WTC11 (cell line): ENCODE measurements around the gene PNPLA8. TPM values are rescaled to one million over a fixed set of nuclear protein-coding genes. Genes with fewer than 3 reads are reported as not detected.

Experiments used
- ATAC-seq: fragments of 200-7000 bp; cut with Tn5 transposase; 2 replicates; pipeline ENCODE4 v1.10.0; 2021; ENCODE audit warnings: mild to moderate bottlenecking, moderate library complexity
- CTCF ChIA-PET: fragments of 300-600 bp; sonication (Branson Sonifier 250); formaldehyde crosslinking; loops from one replicate; lab custom pipeline; 2021; ENCODE audit warnings: antibody characterized with exemption; lab: Charles Lee
- POLR2A ChIA-PET: fragments of 350-600 bp; sonication (Branson Sonifier 250); formaldehyde crosslinking; loops from one replicate; lab custom pipeline; 2021; ENCODE audit warnings: antibody characterized with exemption; lab: Charles Lee
- DNase-seq: peaks from one replicate; pipeline ENCODE4 v3.0.0; 2021; ENCODE audit warnings: low spot score
- H3K27ac Mint-ChIP-seq: 2 replicates; pipeline ENCODE4 v1.8.0; 2021; ENCODE audit warnings: mixed read lengths
- H3K27me3 Mint-ChIP-seq: 2 replicates; pipeline ENCODE4 v1.8.0; 2021; ENCODE audit warnings: low read depth, mild to moderate bottlenecking, moderate library complexity, mixed read lengths
- H3K36me3 Mint-ChIP-seq: 2 replicates; pipeline ENCODE4 v1.8.0; 2021; ENCODE audit warnings: mixed read lengths
- H3K4me1 Mint-ChIP-seq: 2 replicates; pipeline ENCODE4 v1.8.0; 2022; ENCODE audit warnings: mixed read lengths
- H3K4me3 Mint-ChIP-seq: 2 replicates; pipeline ENCODE4 v1.8.0; 2021; ENCODE audit warnings: mild to moderate bottlenecking, moderate library complexity, mixed read lengths
- H3K9me3 Mint-ChIP-seq: 2 replicates; pipeline ENCODE4 v1.8.0; 2021; ENCODE audit warnings: mixed read lengths
- AFF4 ChIP-seq: sonication (generic); formaldehyde crosslinking; IDR thresholded peaks from 2 replicates; pipeline ENCODE4 v1.8.1; 2023; ENCODE audit warnings: mild to moderate bottlenecking, missing genetic modification reagents, borderline replicate concordance
- ATF3 ChIP-seq: sonication (generic); formaldehyde crosslinking; conservative IDR thresholded peaks from 2 replicates; pipeline ENCODE4 v1.8.1; 2022; ENCODE audit warnings: mild to moderate bottlenecking, missing genetic modification reagents
- ATF6 ChIP-seq: sonication (generic); formaldehyde crosslinking; IDR thresholded peaks from 2 replicates; pipeline ENCODE4 v1.8.1; 2023; ENCODE audit warnings: mild to moderate bottlenecking, missing genetic modification reagents
- CREM ChIP-seq: sonication (generic); formaldehyde crosslinking; IDR thresholded peaks from 2 replicates; pipeline ENCODE4 v1.8.1; 2022; ENCODE audit warnings: mild to moderate bottlenecking, missing genetic modification reagents, moderate library complexity
- ELF4 ChIP-seq: sonication (generic); formaldehyde crosslinking; IDR thresholded peaks from 2 replicates; pipeline ENCODE4 v1.8.1; 2022; ENCODE audit warnings: low read depth, mild to moderate bottlenecking, moderate library complexity, missing genetic modification reagents
- GTF2I ChIP-seq: fragments of 250-450 bp; sonication (Bioruptor Pico); conservative IDR thresholded peaks from 2 replicates; pipeline ENCODE4 v1.4.0; 2021; ENCODE audit warnings: mild to moderate bottlenecking
- HMGA2 ChIP-seq: fragments of 250-450 bp; sonication (Bioruptor Pico); IDR thresholded peaks from 2 replicates; pipeline ENCODE4 v1.4.0; 2021; ENCODE audit warnings: mild to moderate bottlenecking, moderate library complexity
- JUN ChIP-seq: sonication (generic); formaldehyde crosslinking; IDR thresholded peaks from 2 replicates; pipeline ENCODE4 v1.8.0; 2023; ENCODE audit warnings: mild to moderate bottlenecking, missing genetic modification reagents
- MLX ChIP-seq: sonication (generic); formaldehyde crosslinking; IDR thresholded peaks from 2 replicates; pipeline ENCODE4 v1.8.1; 2023; ENCODE audit warnings: mild to moderate bottlenecking, missing genetic modification reagents, moderate library complexity
- MYBL2 ChIP-seq: sonication (generic); formaldehyde crosslinking; IDR thresholded peaks from 2 replicates; pipeline ENCODE4 v1.8.1; 2023; ENCODE audit warnings: mild to moderate bottlenecking, moderate library complexity, missing genetic modification reagents
- PREB ChIP-seq: sonication (generic); formaldehyde crosslinking; IDR thresholded peaks from 2 replicates; pipeline ENCODE4 v1.8.1; 2022; ENCODE audit warnings: mild to moderate bottlenecking, missing genetic modification reagents, moderate library complexity, borderline replicate concordance
- TP53 ChIP-seq: sonication (generic); formaldehyde crosslinking; IDR thresholded peaks from 2 replicates; pipeline ENCODE4 v1.8.1; 2023; ENCODE audit warnings: mild to moderate bottlenecking, missing genetic modification reagents
- ZBTB21 ChIP-seq: sonication (generic); formaldehyde crosslinking; IDR thresholded peaks from 2 replicates; pipeline ENCODE4 v1.8.1; 2023; ENCODE audit warnings: mild to moderate bottlenecking, missing genetic modification reagents, borderline replicate concordance
- ZBTB43 ChIP-seq: sonication (generic); formaldehyde crosslinking; IDR thresholded peaks from 2 replicates; pipeline ENCODE4 v1.8.1; 2023; ENCODE audit warnings: mild to moderate bottlenecking, missing genetic modification reagents
- ZMAT4 ChIP-seq: fragments of 250-450 bp; sonication (Bioruptor Pico); IDR thresholded peaks from 2 replicates; pipeline ENCODE4 v1.9.0; 2021; ENCODE audit warnings: mild to moderate bottlenecking
- ZNF232 ChIP-seq: sonication (generic); formaldehyde crosslinking; IDR thresholded peaks from 2 replicates; pipeline ENCODE4 v1.8.0; 2022; ENCODE audit warnings: mild to moderate bottlenecking, missing genetic modification reagents
- ZNF396 ChIP-seq: fragments of 250-450 bp; sonication (Bioruptor Pico); IDR thresholded peaks from 2 replicates; pipeline ENCODE4 v1.8.0; 2021; ENCODE audit warnings: mild to moderate bottlenecking, moderate library complexity, borderline replicate concordance
- ZNF425 ChIP-seq: fragments of 250-450 bp; sonication (Bioruptor Pico); conservative IDR thresholded peaks from 2 replicates; pipeline ENCODE4 v1.9.0; 2021; ENCODE audit warnings: mild to moderate bottlenecking
- total RNA-seq: library from RNA; stranded (reverse); gene quantifications from 3 replicates; pipeline ENCODE4 v1.2.3, GENCODE V29; 2021

PNPLA8 gene
- total RNA-seq, 1 experiment from 2014 or later: 12.4 TPM

GRCh38 chr7:108535257-108535656, 9.3 kb upstream of the PNPLA8 start (continued):
- no peak for TF ChIP-seq ATF6 (CRISPR knock-in tag)

- Mint-ChIP-seq H3K36me3 (no peaks in the 10 kb centered on the region), H3K27ac (no peak overlapping the region), H3K4me3 (no peak overlapping the region), H3K9me3 (no peaks in the 10 kb centered on the region; the same call in 1 of the 2 replicates), H3K4me1 (no peaks in the 10 kb centered on the region), H3K27me3 (no peaks in the 10 kb centered on the region; the same call in 1 of the 2 replicates)
- ChIA-PET CTCF (no interaction called here), POLR2A (no interaction called here)
- ATAC-seq: no peak
- DNase-seq: no peak
- TF ChIP-seq ZNF425 (CRISPR knock-in tag): no peak
- TF ChIP-seq ELF4: no peak
- no peak for TF ChIP-seq JUN (CRISPR knock-in tag)
- no peak for TF ChIP-seq ZNF232 (CRISPR knock-in tag)
- TF ChIP-seq ZBTB21 (CRISPR knock-in tag): no peak
- TF ChIP-seq MLX: no peak
- TF ChIP-seq TP53 (CRISPR knock-in tag): no peak
- no peak for TF ChIP-seq MYBL2
- TF ChIP-seq PREB (CRISPR knock-in tag): no peak
- TF ChIP-seq HMGA2 (CRISPR knock-in tag): no peak
- no peak for TF ChIP-seq ZNF396 (CRISPR knock-in tag)
- no peak for TF ChIP-seq GTF2I (CRISPR knock-in tag)
- TF ChIP-seq AFF4 (CRISPR knock-in tag): no peak
These were observed 7.8 kb upstream of the PNPLA8 start for GRCh38 chr7:108533712-108534111.

GRCh38 chr7:108529341-108529740, 3.4 kb upstream of the PNPLA8 start:
- POLR2A ChIA-PET: no interaction called here
- H3K36me3 Mint-ChIP-seq: no peaks in the 10 kb centered on the region
- H3K27me3 Mint-ChIP-seq: no peaks in the 10 kb centered on the region
- CTCF ChIA-PET: no interaction called here
- no peaks in the 10 kb centered on the region; the same call in 1 of the 2 replicates for H3K9me3 Mint-ChIP-seq
- TF ChIP-seq ZBTB43 (CRISPR knock-in tag): no peak
- no peak for TF ChIP-seq ZMAT4 (CRISPR knock-in tag)
- TF ChIP-seq CREM (CRISPR knock-in tag): no peak
- no peak for TF ChIP-seq MYBL2
- no peak for TF ChIP-seq ATF3 (CRISPR knock-in tag)
- ATAC-seq (no peak), DNase-seq (no peak)
- peaks cover 7% of the 10 kb centered on the region for H3K4me1 Mint-ChIP-seq
- H3K27ac Mint-ChIP-seq: no peak overlapping the region
- no peak overlapping the region for H3K4me3 Mint-ChIP-seq
